ENCODE data around the gene ASF1A.

DNA sequence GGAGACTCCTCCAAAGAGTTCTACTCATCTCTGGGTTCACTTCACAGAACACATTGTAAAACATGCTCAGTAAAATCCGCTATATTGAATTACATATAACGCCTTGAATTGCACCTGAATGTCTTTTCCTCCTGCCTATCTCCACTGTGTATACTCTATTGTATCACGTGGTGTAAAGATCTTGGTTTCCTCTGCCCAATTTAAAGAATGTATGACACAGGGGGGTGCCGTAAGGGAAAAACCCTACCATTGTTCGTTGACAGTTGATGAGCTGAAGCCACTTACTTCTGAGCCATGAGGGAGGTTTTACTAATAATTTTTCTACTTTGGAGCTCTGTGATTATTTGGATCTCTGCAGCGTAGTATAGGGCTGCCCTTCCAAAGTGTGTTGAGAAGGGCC is 6.0 kb downstream of the ASF1A start:
- TF ChIP-seq, protein P1, sequence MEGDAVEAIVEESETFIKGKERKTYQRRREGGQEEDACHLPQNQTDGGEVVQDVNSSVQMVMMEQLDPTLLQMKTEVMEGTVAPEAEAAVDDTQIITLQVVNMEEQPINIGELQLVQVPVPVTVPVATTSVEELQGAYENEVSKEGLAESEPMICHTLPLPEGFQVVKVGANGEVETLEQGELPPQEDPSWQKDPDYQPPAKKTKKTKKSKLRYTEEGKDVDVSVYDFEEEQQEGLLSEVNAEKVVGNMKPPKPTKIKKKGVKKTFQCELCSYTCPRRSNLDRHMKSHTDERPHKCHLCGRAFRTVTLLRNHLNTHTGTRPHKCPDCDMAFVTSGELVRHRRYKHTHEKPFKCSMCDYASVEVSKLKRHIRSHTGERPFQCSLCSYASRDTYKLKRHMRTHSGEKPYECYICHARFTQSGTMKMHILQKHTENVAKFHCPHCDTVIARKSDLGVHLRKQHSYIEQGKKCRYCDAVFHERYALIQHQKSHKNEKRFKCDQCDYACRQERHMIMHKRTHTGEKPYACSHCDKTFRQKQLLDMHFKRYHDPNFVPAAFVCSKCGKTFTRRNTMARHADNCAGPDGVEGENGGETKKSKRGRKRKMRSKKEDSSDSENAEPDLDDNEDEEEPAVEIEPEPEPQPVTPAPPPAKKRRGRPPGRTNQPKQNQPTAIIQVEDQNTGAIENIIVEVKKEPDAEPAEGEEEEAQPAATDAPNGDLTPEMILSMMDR (IDR thresholded peaks at IDR 0.05), result no peak
- no peak for TF ChIP-seq POLR2A (IDR thresholded peaks at IDR 0.05)

Measured in Peyer's patch (tissue), 4 donors.